ENCODE data around the gene ZNF530. TPM values are rescaled to one million over a fixed set of nuclear protein-coding genes. Genes with fewer than 3 reads are reported as not detected.

Gene ZNF530
- total RNA-seq, result 1 to 10 TPM; 1.5 to 7.4 TPM

DNA sequence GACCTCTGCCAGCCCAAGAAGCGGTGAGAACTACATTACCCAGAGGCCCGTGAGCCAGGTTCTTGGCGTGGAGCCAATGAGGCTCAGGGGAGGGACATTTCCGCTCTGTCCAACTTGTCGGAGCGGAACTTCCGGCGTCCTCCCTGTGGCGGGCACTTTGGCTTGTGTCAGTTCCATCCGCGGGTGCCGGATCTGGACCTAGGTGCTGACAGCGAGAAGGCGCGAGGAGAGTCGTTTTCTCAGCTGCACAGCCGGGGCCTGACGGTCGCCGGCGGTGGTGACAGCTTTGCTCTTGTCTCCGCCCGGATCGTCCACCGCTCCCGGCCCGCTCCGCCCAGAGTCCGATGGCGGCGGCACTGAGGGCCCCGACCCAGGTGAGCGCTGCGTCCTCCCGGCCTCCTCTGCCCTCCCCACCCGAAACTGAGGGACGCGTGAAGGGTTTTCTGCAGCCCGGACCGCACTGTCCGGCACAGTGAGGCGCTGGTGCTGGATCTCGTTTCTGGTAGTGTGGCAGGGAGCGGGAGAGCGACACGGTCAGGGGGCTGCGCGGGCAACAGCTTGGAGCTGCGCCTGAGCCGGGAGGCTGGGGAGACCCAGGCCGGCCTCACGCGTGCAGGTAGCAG lies at the start of gene ZNF530:
ZNF530 (plus strand) TSS at position 125 of the 623 bp plus-strand sequence. CDS start 4,461 bp downstream, outside the sequence.
- peak within 1 kb of the TSS; percentile 59 to 75 for H3K4me3 ChIP-seq
- H3K27ac ChIP-seq, result no peak within 1 kb of the TSS
- peaks cover 5% of the 10 kb centered on the region for H3K4me1 ChIP-seq (replicated peaks)
- no peaks in the 10 kb centered on the region for H3K9me3 ChIP-seq
- intact Hi-C loops (cut with DNase I), result no loop called here
- peak; percentile 93 for DNase-seq (ENCODE audit: low spot score)
- peak; percentile 11 for TF ChIP-seq POLR2A (IDR thresholded peaks at IDR 0.05)
- TF ChIP-seq POLR2AphosphoS5 (IDR thresholded peaks at IDR 0.05), result peak; percentile 96
- TF ChIP-seq, protein P1, sequence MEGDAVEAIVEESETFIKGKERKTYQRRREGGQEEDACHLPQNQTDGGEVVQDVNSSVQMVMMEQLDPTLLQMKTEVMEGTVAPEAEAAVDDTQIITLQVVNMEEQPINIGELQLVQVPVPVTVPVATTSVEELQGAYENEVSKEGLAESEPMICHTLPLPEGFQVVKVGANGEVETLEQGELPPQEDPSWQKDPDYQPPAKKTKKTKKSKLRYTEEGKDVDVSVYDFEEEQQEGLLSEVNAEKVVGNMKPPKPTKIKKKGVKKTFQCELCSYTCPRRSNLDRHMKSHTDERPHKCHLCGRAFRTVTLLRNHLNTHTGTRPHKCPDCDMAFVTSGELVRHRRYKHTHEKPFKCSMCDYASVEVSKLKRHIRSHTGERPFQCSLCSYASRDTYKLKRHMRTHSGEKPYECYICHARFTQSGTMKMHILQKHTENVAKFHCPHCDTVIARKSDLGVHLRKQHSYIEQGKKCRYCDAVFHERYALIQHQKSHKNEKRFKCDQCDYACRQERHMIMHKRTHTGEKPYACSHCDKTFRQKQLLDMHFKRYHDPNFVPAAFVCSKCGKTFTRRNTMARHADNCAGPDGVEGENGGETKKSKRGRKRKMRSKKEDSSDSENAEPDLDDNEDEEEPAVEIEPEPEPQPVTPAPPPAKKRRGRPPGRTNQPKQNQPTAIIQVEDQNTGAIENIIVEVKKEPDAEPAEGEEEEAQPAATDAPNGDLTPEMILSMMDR (IDR thresholded peaks at IDR 0.05), result no peak
- no peaks in the 10 kb centered on the region for H3K36me3 ChIP-seq
- H3K27me3 ChIP-seq (replicated peaks; ENCODE audit: insufficient read depth), result no peaks in the 10 kb centered on the region
- WGBS, result under 1% methylated on average over 49 of the region's 53 CpGs

- Histone ChIP-seq H3K27ac (no peak overlapping the region), H3K4me1 (replicated peaks) (no peaks in the 10 kb centered on the region), H3K4me3 (no peak overlapping the region), H3K9me3 (no peaks in the 10 kb centered on the region), H3K27me3 (replicated peaks; ENCODE audit: insufficient read depth) (no peaks in the 10 kb centered on the region), H3K36me3 (peaks cover 26 to 54% of the 10 kb centered on the region in 2 donors)
- TF ChIP-seq POLR2AphosphoS5 (IDR thresholded peaks at IDR 0.05), result no peak
- no peak for TF ChIP-seq POLR2A (IDR thresholded peaks at IDR 0.05)
- TF ChIP-seq, protein P1 (IDR thresholded peaks at IDR 0.05), result no peak
- intact Hi-C loops (cut with DNase I), result no loop called here
- no peak for DNase-seq (ENCODE audit: low spot score)
- 96% methylated on average over 2 of the region's 2 CpGs for WGBS
Observed at GRCh38 chr19:57552432-57552831, 47.3 kb upstream of the ZNF530 start.

DNA sequence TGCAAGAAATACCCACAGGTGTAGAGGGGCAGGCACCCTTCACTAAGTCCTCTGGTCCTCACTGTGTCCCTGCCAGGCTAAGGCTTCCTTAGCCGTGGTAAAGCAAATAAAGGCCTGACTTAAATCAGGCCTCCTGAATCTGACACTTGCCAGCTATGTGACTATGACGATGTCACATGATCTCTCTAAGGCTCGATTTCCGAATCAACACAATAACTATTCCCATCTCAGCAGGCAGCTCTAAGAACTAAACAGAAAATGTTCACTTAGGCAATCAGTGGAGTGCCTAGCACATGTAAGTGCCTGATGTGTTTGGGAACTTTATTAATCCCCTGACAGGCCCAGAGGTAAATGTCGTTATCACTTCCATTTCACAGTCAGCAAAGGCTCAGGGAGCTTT lies 42.0 kb upstream of the ZNF530 start:
- no peak for DNase-seq (ENCODE audit: low spot score)
- intact Hi-C loops (cut with DNase I), result no loop called here
- H3K4me3 ChIP-seq, result no peak overlapping the region

DNA sequence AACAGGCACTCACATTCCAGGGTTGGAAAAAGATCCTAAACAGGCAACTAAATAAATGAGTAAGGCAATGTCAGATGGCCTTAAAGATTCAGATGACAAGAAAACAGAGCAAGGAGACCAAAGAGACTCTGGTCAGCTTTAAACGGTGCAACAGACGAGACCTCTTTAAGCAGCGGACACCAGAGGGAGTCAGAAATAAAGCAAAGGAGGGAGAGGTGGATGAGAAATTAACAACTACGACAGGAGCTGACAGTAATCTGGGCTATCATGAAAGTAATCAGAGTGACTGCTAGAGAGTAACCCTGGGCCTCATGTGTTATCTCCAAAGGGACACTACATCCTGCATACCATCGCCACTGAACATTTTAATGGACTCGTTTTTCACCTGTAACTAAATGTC lies 41.2 kb upstream of the ZNF530 start:
- H3K9me3 ChIP-seq, result no peaks in the 10 kb centered on the region

More for the DNA sequence above, 42.0 kb upstream of the ZNF530 start:
- Histone ChIP-seq H3K9me3 (no peaks in the 10 kb centered on the region), H3K4me1 (replicated peaks) (no peaks in the 10 kb centered on the region), H3K27me3 (replicated peaks; ENCODE audit: insufficient read depth) (no peaks in the 10 kb centered on the region), H3K36me3 (peaks cover 10 to 24% of the 10 kb centered on the region in 2 donors), H3K27ac (no peak overlapping the region)
- WGBS, result 69% methylated on average over 5 of the region's 5 CpGs
- TF ChIP-seq POLR2AphosphoS5 (IDR thresholded peaks at IDR 0.05), result no peak
- TF ChIP-seq, protein P1 (IDR thresholded peaks at IDR 0.05), result no peak
- no peak for TF ChIP-seq POLR2A (IDR thresholded peaks at IDR 0.05)

More for the DNA sequence above, 41.2 kb upstream of the ZNF530 start:
- TF ChIP-seq, protein P1 (IDR thresholded peaks at IDR 0.05), result no peak
- TF ChIP-seq POLR2AphosphoS5 (IDR thresholded peaks at IDR 0.05) (no peak), POLR2A (IDR thresholded peaks at IDR 0.05) (no peak)
- H3K4me1 ChIP-seq (replicated peaks), result no peaks in the 10 kb centered on the region
- 20% methylated on average over 6 of the region's 6 CpGs for WGBS
- intact Hi-C loops (cut with DNase I), result no loop called here
- H3K4me3 ChIP-seq, result peak overlapping the region; percentile 65 to 82
- peak overlapping the region in 1 of 2 donors; percentile 68 for H3K27ac ChIP-seq
- no peaks in the 10 kb centered on the region for H3K27me3 ChIP-seq (replicated peaks; ENCODE audit: insufficient read depth)
- DNase-seq (ENCODE audit: low spot score), result no peak
- H3K36me3 ChIP-seq, result peaks cover 8 to 21% of the 10 kb centered on the region in 2 donors
